ENCODE results near the gene EVPL. TPM values are rescaled to one million over a fixed set of nuclear protein-coding genes. Genes with fewer than 3 reads are reported as not detected.

Gene EVPL
- polyA plus RNA-seq, 3 donors = not detected

DNA sequence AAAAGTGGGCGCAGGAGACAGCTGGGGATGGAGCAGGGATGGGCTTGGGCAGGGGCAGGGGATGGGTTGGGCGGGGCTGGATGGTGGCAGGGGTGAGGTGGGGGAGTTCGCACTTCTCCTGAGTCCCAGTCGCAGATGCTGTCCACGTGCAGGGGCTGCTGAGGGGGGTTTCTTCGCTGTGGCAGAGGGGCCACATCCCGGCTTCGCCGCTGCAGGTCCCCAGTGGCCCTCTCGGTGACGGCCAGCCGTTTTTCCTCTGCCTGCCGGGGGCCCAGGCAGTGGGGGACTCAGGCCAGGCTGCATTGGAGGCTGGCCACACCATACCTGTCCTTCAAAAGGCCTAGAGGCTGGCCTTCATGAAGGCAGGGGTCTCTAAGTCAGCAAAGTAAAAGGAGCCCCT, 8.3 kb downstream of the EVPL start:
- peaks cover 0 to 33% (median 5%) of the 10 kb centered on the region in 3 donors for H3K27me3 Mint-ChIP-seq (ENCODE audit: low read depth in 3 of 3)
- no peaks in the 10 kb centered on the region for H3K36me3 Mint-ChIP-seq
- Histone ChIP-seq H3K4me1 (ENCODE audit: control insufficient read depth in 1 of 2, insufficient read depth in 2 of 2, low read length in 2 of 2) (no peaks in the 10 kb centered on the region), H3K4me2 (replicated peaks; ENCODE audit: extremely low read depth, low read length, poor library complexity, severe bottlenecking) (no peak overlapping the region), H3K9ac (ENCODE audit: insufficient read depth, low read length, poor library complexity, severe bottlenecking) (no peak overlapping the region), H3K27ac (ENCODE audit: low read depth in 1 of 2, low read length in 2 of 2) (no peak overlapping the region), H3K4me3 (replicated peaks in 1 of 3; ENCODE audit: low read depth in 2 of 3, low read length in 3 of 3) (no peak overlapping the region), H3K36me3 (replicated peaks in 1 of 2; ENCODE audit: control insufficient read depth in 1 of 2, insufficient read depth in 2 of 2, low read length in 2 of 2) (no peaks in the 10 kb centered on the region), H4K20me1 (ENCODE audit: insufficient read depth, low read length) (no peaks in the 10 kb centered on the region), H3K9me3 (replicated peaks in 1 of 2; ENCODE audit: control insufficient read depth in 1 of 2, insufficient read depth in 1 of 2, low read length in 2 of 2) (no peaks in the 10 kb centered on the region), H2AFZ (ENCODE audit: insufficient read depth, low read depth, low read length, poor library complexity, severe bottlenecking) (no peak overlapping the region), H3K79me2 (ENCODE audit: insufficient read depth, low read length) (no peaks in the 10 kb centered on the region), H3K27me3 (ENCODE audit: control insufficient read depth in 2 of 2, insufficient read depth in 2 of 2, low read length in 2 of 2) (no peaks in the 10 kb centered on the region)
- H3K4me1 Mint-ChIP-seq = peaks cover 1% of the 10 kb centered on the region
- H3K9me3 Mint-ChIP-seq = peaks cover 0 to 1% (median 0%) of the 10 kb centered on the region in 7 donors
- no peak overlapping the region for H3K4me3 Mint-ChIP-seq
- H3K27ac Mint-ChIP-seq = no peak overlapping the region
- no peak for DNase-seq
- intact Hi-C loops (cut with micrococcal nuclease) = no loop called here
- TF ChIP-seq CTCF (IDR thresholded peaks at IDR 0.05) = no peak
- 95% methylated on average over 11 of the region's 13 CpGs for WGBS (ENCODE audit: insufficient coverage)

GRCh38 chr17:76018340-76018680, 8.8 kb downstream of the EVPL start:
- H3K36me3 Mint-ChIP-seq = no peaks in the 10 kb centered on the region
- WGBS (ENCODE audit: insufficient coverage) = 100% methylated on average over 9 of the region's 11 CpGs
- Histone ChIP-seq H4K20me1 (ENCODE audit: insufficient read depth, low read length) (no peaks in the 10 kb centered on the region), H2AFZ (ENCODE audit: insufficient read depth, low read depth, low read length, poor library complexity, severe bottlenecking) (no peak overlapping the region), H3K4me1 (ENCODE audit: control insufficient read depth in 1 of 2, insufficient read depth in 2 of 2, low read length in 2 of 2) (no peaks in the 10 kb centered on the region), H3K4me2 (replicated peaks; ENCODE audit: extremely low read depth, low read length, poor library complexity, severe bottlenecking) (no peak overlapping the region), H3K9ac (ENCODE audit: insufficient read depth, low read length, poor library complexity, severe bottlenecking) (no peak overlapping the region), H3K9me3 (replicated peaks in 1 of 2; ENCODE audit: control insufficient read depth in 1 of 2, insufficient read depth in 1 of 2, low read length in 2 of 2) (no peaks in the 10 kb centered on the region), H3K79me2 (ENCODE audit: insufficient read depth, low read length) (no peaks in the 10 kb centered on the region), H3K4me3 (replicated peaks in 1 of 3; ENCODE audit: low read depth in 2 of 3, low read length in 3 of 3) (no peak overlapping the region), H3K27me3 (ENCODE audit: control insufficient read depth in 2 of 2, insufficient read depth in 2 of 2, low read length in 2 of 2) (no peaks in the 10 kb centered on the region), H3K27ac (ENCODE audit: low read depth in 1 of 2, low read length in 2 of 2) (no peak overlapping the region), H3K36me3 (replicated peaks in 1 of 2; ENCODE audit: control insufficient read depth in 1 of 2, insufficient read depth in 2 of 2, low read length in 2 of 2) (no peaks in the 10 kb centered on the region)
- peaks cover 1% of the 10 kb centered on the region for H3K4me1 Mint-ChIP-seq
- peaks cover 0 to 33% (median 5%) of the 10 kb centered on the region in 3 donors for H3K27me3 Mint-ChIP-seq (ENCODE audit: low read depth in 3 of 3)
- H3K9me3 Mint-ChIP-seq = peaks cover 0 to 1% (median 0%) of the 10 kb centered on the region in 7 donors
- no peak overlapping the region for H3K4me3 Mint-ChIP-seq
- no peak overlapping the region for H3K27ac Mint-ChIP-seq
- no peak for DNase-seq
- TF ChIP-seq CTCF (IDR thresholded peaks at IDR 0.05) = no peak
- intact Hi-C loops (cut with micrococcal nuclease) = no loop called here

Measured in CD14-positive monocyte (primary cell).